ENCODE measurements around the gene ZNF653. TPM values are rescaled to one million over a fixed set of nuclear protein-coding genes. Genes with fewer than 3 reads are reported as not detected.
A peak's percentile ranks its signal among the peaks of the same experiment; 100 is the strongest.

Gene ZNF653
- total and polyA plus RNA-seq, 9 of the 15 experiments (the other 6 are each of a cell fraction or from before 2014, with no cell fraction given), result 1.6 to 8.0 (median 4.2) TPM; not detected in 2

- TF ChIP-seq IRF9 (tag; IDR thresholded peaks at IDR 0.05) (no peak), ATF7 (IDR thresholded peaks at IDR 0.05) (peak; percentile 81), PHF8 (IDR thresholded peaks at IDR 0.05; ENCODE audit: borderline replicate concordance, low read length) (peak; percentile 89), MCM5 (IDR thresholded peaks at IDR 0.05; ENCODE audit: low read depth) (no peak), ZNF583 (CRISPR knock-in tag; IDR thresholded peaks at IDR 0.05) (no peak), NRF1 (conservative IDR thresholded peaks at IDR 0.05 in 1 of 2, IDR thresholded peaks at IDR 0.05 in 1 of 2) (peak; percentile 64), GATA2 (CRISPR knock-in tag; IDR thresholded peaks at IDR 0.05) (peak; percentile 73), CBFB (CRISPR knock-in tag; IDR thresholded peaks at IDR 0.05) (no peak), ZNF232 (CRISPR knock-in tag; IDR thresholded peaks at IDR 0.05) (no peak; the same call in 1 of the 2 replicates), GATAD2B (IDR thresholded peaks at IDR 0.05; ENCODE audit: borderline replicate concordance) (no peak), ZNF79 (CRISPR knock-in tag; IDR thresholded peaks at IDR 0.05; ENCODE audit: low read depth) (no peak), TSHZ1 (CRISPR knock-in tag; IDR thresholded peaks at IDR 0.05) (no peak), SP1 (CRISPR knock-in tag; IDR thresholded peaks at IDR 0.05) (peak; percentile 73), NKRF (IDR thresholded peaks at IDR 0.05; ENCODE audit: borderline replicate concordance) (peak; percentile 99), CTCFL (IDR thresholded peaks at IDR 0.05; ENCODE audit: borderline replicate concordance, insufficient read depth, low read depth, low read length, poor library complexity, severe bottlenecking) (no peak)
Measured at GRCh38 chr19:11528551-11529341, 23.1 kb upstream of the ZNF653 start, which contains the start of gene ECSIT (continued).

All from K562 (cell line).